Measurements from ENCODE around the gene CLCA1.

The CLCA1 gene

DNA sequence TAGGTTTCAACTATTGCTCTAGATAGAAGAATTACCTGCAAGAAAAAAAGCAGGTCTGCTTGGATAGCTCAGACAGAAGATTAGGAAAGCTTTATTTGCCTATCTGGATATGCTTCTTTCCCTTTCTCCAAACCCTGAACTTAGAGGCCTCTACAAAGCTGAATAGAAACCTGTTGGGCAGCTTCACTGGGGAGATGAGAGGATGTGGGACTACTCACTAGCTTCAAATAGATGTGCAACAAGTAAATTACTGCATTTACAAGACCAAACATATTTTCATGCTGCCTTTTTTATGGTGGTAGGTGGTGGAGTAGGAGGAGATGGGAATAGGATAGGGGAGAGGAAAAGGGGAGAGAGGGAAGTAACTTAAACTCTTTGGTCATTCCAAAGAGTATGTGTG is 38.4 kb upstream of the CLCA1 start:
- Histone ChIP-seq H3K4me3 (ENCODE audit: insufficient read length, low read depth) (no peak overlapping the region), H3K36me3 (ENCODE audit: insufficient read depth, insufficient read length, low read length) (no peaks in the 10 kb centered on the region), H3K9me3 (ENCODE audit: insufficient read depth, low read length) (no peaks in the 10 kb centered on the region), H3K27me3 (ENCODE audit: insufficient read depth, insufficient read length) (no peaks in the 10 kb centered on the region), H3K9ac (ENCODE audit: insufficient read length, low read depth) (no peak overlapping the region), H3K4me1 (ENCODE audit: insufficient read depth, insufficient read length) (no peaks in the 10 kb centered on the region)
- DNase-seq (ENCODE audit: low read depth, low spot score), result no peak
- TF ChIP-seq ZNF274 (IDR thresholded peaks at IDR 0.05; ENCODE audit: low read depth, low read length) (no peak), SUZ12 (IDR thresholded peaks at IDR 0.05; ENCODE audit: extremely low read depth, insufficient read depth, insufficient read length) (no peak), YY1 (IDR thresholded peaks at IDR 0.05; ENCODE audit: insufficient read depth, insufficient read length) (no peak)

DNA sequence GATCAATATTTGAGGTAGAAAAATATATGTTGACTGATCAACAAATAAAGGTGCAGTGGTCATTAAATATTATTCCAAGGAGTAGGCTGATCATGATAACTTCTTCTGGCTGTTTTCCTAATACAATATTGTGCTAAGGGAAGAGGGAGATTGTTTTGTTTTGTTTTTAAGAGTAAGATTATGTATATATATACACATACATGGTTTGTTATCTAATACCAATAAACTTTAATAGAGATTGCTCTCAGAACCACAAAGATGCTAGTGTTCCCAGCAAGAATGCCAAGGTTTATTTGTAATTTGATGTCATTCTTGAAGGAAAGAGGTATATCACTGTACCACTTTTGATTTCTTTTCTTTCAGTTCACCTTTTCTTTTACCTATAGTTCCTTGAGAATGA is 34.7 kb upstream of the CLCA1 start:
- TF ChIP-seq ZNF274 (IDR thresholded peaks at IDR 0.05; ENCODE audit: low read depth, low read length), result no peak
- no peak for TF ChIP-seq YY1 (IDR thresholded peaks at IDR 0.05; ENCODE audit: insufficient read depth, insufficient read length)
- TF ChIP-seq SUZ12 (IDR thresholded peaks at IDR 0.05; ENCODE audit: extremely low read depth, insufficient read depth, insufficient read length), result no peak
- H3K36me3 ChIP-seq (ENCODE audit: insufficient read depth, insufficient read length, low read length), result no peaks in the 10 kb centered on the region
- H3K9me3 ChIP-seq (ENCODE audit: insufficient read depth, low read length), result no peaks in the 10 kb centered on the region
- no peak overlapping the region for H3K9ac ChIP-seq (ENCODE audit: insufficient read length, low read depth)
- no peaks in the 10 kb centered on the region for H3K27me3 ChIP-seq (ENCODE audit: insufficient read depth, insufficient read length)
- H3K4me1 ChIP-seq (ENCODE audit: insufficient read depth, insufficient read length), result no peaks in the 10 kb centered on the region
- no peak for DNase-seq (ENCODE audit: low read depth, low spot score)
- H3K4me3 ChIP-seq (ENCODE audit: insufficient read length, low read depth), result no peak overlapping the region

DNA sequence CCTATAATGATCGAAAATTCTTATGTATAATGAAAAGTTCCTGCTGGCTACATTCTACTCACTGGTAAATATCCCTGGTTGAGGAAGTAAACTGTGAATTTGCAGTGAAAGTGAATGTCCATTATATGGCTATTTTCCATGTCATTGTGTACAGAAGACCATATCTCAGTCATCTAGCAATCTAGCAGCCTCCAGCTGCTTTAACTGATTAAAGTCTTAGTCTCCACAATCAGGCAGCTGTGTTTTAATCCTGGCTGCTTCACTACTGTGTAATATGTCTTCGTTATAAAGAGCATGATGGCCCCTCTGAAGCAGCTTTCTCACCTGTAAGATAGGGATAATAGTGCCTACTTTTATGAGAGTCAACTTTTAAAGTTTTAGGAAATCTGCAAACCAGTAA is 33.4 kb upstream of the CLCA1 start:
- TF ChIP-seq SUZ12 (IDR thresholded peaks at IDR 0.05; ENCODE audit: extremely low read depth, insufficient read depth, insufficient read length) (no peak), ZNF274 (IDR thresholded peaks at IDR 0.05; ENCODE audit: low read depth, low read length) (no peak), YY1 (IDR thresholded peaks at IDR 0.05; ENCODE audit: insufficient read depth, insufficient read length) (no peak)
- Histone ChIP-seq H3K4me1 (ENCODE audit: insufficient read depth, insufficient read length) (no peaks in the 10 kb centered on the region), H3K4me3 (ENCODE audit: insufficient read length, low read depth) (no peak overlapping the region), H3K9ac (ENCODE audit: insufficient read length, low read depth) (no peak overlapping the region), H3K9me3 (ENCODE audit: insufficient read depth, low read length) (no peaks in the 10 kb centered on the region), H3K27me3 (ENCODE audit: insufficient read depth, insufficient read length) (no peaks in the 10 kb centered on the region), H3K36me3 (ENCODE audit: insufficient read depth, insufficient read length, low read length) (no peaks in the 10 kb centered on the region)
- no peak for DNase-seq (ENCODE audit: low read depth, low spot score)

DNA sequence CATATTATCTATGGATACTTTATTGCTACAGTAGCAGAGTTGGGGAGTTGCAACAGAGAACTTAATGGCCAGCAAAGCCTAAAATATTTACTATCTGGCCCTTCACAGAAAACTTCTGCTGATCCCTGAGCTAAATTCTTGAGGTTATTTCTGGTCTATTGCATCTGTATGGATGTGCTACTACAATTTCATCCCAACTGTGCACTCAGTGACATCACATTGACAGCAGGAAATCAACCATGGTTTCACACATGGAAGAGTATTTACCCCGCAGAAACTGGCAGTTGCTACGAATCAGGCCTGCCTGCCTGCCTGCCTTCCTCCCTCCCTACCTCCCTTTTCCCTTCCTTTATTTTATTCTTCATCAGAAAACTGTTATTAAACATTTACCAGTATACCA is 32.7 kb upstream of the CLCA1 start:
- TF ChIP-seq SUZ12 (IDR thresholded peaks at IDR 0.05; ENCODE audit: extremely low read depth, insufficient read depth, insufficient read length), result no peak
- no peak for TF ChIP-seq ZNF274 (IDR thresholded peaks at IDR 0.05; ENCODE audit: low read depth, low read length)
- TF ChIP-seq YY1 (IDR thresholded peaks at IDR 0.05; ENCODE audit: insufficient read depth, insufficient read length), result no peak

DNA sequence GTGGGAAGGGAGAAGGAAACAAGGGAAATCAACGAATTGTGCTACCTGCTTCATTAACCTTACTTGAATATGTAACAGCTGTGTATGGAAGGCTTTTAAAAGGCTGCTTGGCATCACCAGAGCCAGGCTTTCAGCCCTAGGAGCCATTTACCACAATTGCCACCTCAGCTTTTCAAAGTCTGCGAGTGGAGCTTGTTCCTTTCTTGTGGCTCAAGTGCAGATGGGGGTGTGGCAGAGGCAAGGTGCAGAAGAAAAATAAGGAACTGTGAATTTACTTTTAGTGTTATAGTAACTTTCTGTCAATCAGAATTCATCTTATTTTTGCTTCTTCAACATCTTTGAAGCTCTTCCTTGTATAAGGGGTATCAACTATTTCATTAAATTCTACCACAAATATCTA is 27.1 kb upstream of the CLCA1 start:
- DNase-seq (ENCODE audit: low read depth, low spot score), result no peak
- Histone ChIP-seq H3K9me3 (ENCODE audit: insufficient read depth, low read length) (no peaks in the 10 kb centered on the region), H3K9ac (ENCODE audit: insufficient read length, low read depth) (no peak overlapping the region), H3K27me3 (ENCODE audit: insufficient read depth, insufficient read length) (no peaks in the 10 kb centered on the region), H3K36me3 (ENCODE audit: insufficient read depth, insufficient read length, low read length) (no peaks in the 10 kb centered on the region), H3K4me1 (ENCODE audit: insufficient read depth, insufficient read length) (no peaks in the 10 kb centered on the region), H3K4me3 (ENCODE audit: insufficient read length, low read depth) (no peak overlapping the region)
- TF ChIP-seq ZNF274 (IDR thresholded peaks at IDR 0.05; ENCODE audit: low read depth, low read length), result no peak
- no peak for TF ChIP-seq YY1 (IDR thresholded peaks at IDR 0.05; ENCODE audit: insufficient read depth, insufficient read length)
- no peak for TF ChIP-seq SUZ12 (IDR thresholded peaks at IDR 0.05; ENCODE audit: extremely low read depth, insufficient read depth, insufficient read length)

More for the DNA sequence above, 32.7 kb upstream of the CLCA1 start:
- Histone ChIP-seq H3K36me3 (ENCODE audit: insufficient read depth, insufficient read length, low read length) (no peaks in the 10 kb centered on the region), H3K27me3 (ENCODE audit: insufficient read depth, insufficient read length) (no peaks in the 10 kb centered on the region), H3K4me1 (ENCODE audit: insufficient read depth, insufficient read length) (no peaks in the 10 kb centered on the region), H3K9ac (ENCODE audit: insufficient read length, low read depth) (no peak overlapping the region), H3K9me3 (ENCODE audit: insufficient read depth, low read length) (no peaks in the 10 kb centered on the region), H3K4me3 (ENCODE audit: insufficient read length, low read depth) (no peak overlapping the region)
- DNase-seq (ENCODE audit: low read depth, low spot score), result no peak

DNA sequence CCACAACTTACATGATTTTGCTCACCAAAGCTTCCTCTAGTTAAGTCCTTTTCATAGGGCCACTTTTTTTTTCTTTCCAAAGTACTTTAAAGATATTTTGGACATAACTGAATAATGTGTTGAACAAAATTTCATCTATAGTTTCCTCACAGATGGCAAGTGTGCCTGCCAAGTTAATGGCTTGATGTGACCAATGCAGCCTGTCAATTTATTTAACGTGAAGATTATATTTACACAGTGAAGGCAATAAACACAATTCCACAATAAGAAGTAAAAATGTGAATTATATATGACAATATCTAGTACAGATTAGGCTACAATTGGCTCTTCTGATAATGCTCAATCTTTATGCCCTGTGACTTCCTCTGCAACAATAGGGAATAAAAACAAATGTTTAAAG is 26.7 kb upstream of the CLCA1 start:
- Histone ChIP-seq H3K4me1 (ENCODE audit: insufficient read depth, insufficient read length) (no peaks in the 10 kb centered on the region), H3K4me3 (ENCODE audit: insufficient read length, low read depth) (no peak overlapping the region), H3K9me3 (ENCODE audit: insufficient read depth, low read length) (no peaks in the 10 kb centered on the region), H3K9ac (ENCODE audit: insufficient read length, low read depth) (no peak overlapping the region), H3K36me3 (ENCODE audit: insufficient read depth, insufficient read length, low read length) (no peaks in the 10 kb centered on the region), H3K27me3 (ENCODE audit: insufficient read depth, insufficient read length) (no peaks in the 10 kb centered on the region)
- TF ChIP-seq ZNF274 (IDR thresholded peaks at IDR 0.05; ENCODE audit: low read depth, low read length), result no peak
- TF ChIP-seq SUZ12 (IDR thresholded peaks at IDR 0.05; ENCODE audit: extremely low read depth, insufficient read depth, insufficient read length), result no peak
- no peak for TF ChIP-seq YY1 (IDR thresholded peaks at IDR 0.05; ENCODE audit: insufficient read depth, insufficient read length)
- DNase-seq (ENCODE audit: low read depth, low spot score), result no peak

DNA sequence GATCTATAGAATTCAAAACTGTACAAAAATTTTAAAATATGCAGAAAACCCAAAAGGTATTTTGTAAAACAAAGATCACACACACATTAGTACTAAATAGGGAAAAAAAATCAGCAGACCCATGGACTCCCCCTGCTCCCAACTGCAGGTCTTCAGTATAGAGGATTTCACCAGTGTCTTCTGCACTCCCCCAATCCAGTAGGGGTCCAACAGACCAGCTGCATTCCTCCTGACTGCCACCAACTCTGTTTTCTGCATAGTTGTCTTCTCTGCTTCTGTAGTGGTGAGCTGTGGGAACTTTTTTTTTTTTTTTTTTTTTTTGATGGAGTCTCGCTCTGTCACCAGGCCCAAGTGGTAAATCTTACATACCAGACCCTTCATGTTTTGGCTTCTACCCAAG is 22.8 kb upstream of the CLCA1 start:
- Histone ChIP-seq H3K9ac (ENCODE audit: insufficient read length, low read depth) (no peak overlapping the region), H3K9me3 (ENCODE audit: insufficient read depth, low read length) (no peaks in the 10 kb centered on the region), H3K27me3 (ENCODE audit: insufficient read depth, insufficient read length) (no peaks in the 10 kb centered on the region), H3K4me1 (ENCODE audit: insufficient read depth, insufficient read length) (no peaks in the 10 kb centered on the region), H3K36me3 (ENCODE audit: insufficient read depth, insufficient read length, low read length) (no peaks in the 10 kb centered on the region), H3K4me3 (ENCODE audit: insufficient read length, low read depth) (no peak overlapping the region)
- TF ChIP-seq ZNF274 (IDR thresholded peaks at IDR 0.05; ENCODE audit: low read depth, low read length) (no peak), SUZ12 (IDR thresholded peaks at IDR 0.05; ENCODE audit: extremely low read depth, insufficient read depth, insufficient read length) (no peak), YY1 (IDR thresholded peaks at IDR 0.05; ENCODE audit: insufficient read depth, insufficient read length) (no peak)
- DNase-seq (ENCODE audit: low read depth, low spot score), result no peak

Data from NT2/D1 (cell line).